ENCODE data around the gene FAM3C.
A peak's percentile ranks its signal among the peaks of the same experiment; 100 is the strongest.

Gene FAM3C

DNA sequence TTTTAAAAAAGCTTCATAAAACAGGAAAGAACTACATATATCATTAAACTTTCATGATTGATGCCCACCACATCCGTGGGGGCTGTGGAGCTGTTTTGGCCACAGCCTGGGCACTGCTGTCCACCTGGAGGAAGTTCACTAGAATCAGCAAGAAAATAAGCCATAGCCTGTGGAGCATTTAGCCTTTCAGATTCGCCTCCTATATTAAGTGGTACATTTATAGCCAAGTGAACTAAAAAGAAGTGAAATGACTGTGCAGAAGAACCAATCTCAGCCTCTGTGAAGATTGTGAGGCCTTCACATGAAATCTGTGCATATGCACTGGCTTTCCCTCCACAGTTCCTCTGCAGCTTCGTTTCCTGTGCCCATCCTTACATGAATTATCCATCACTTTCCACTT lies 43.8 kb downstream of the FAM3C start:
- Histone ChIP-seq H3K4me1 (ENCODE audit: insufficient read depth, low read length, severe bottlenecking) (no peaks in the 10 kb centered on the region), H3K9me3 (ENCODE audit: low read length) (no peaks in the 10 kb centered on the region), H3K9me2 (ENCODE audit: low read depth, low read length) (no peaks in the 10 kb centered on the region), H3F3A (ENCODE audit: insufficient read depth, low read length) (no peaks in the 10 kb centered on the region), H3K79me2 (ENCODE audit: insufficient read depth, low read length) (no peaks in the 10 kb centered on the region), H2AFZ (ENCODE audit: low read length) (no peak overlapping the region), H3K36me3 (ENCODE audit: insufficient read depth, low read length) (peaks cover 54% of the 10 kb centered on the region; the same call in 1 of the 2 replicates), H3K27me3 (ENCODE audit: insufficient read depth, low read length) (no peaks in the 10 kb centered on the region), H4K20me1 (ENCODE audit: insufficient read depth, low read length) (no peaks in the 10 kb centered on the region), H3K4me2 (ENCODE audit: low read length) (no peak overlapping the region), H3K4me3 (ENCODE audit: low read depth, low read length, poor library complexity, severe bottlenecking) (no peak overlapping the region), H3K27ac (ENCODE audit: low read depth, low read length, poor library complexity, severe bottlenecking) (no peak overlapping the region), H3K9ac (ENCODE audit: low read length) (no peak overlapping the region)
- TF ChIP-seq, protein P1, sequence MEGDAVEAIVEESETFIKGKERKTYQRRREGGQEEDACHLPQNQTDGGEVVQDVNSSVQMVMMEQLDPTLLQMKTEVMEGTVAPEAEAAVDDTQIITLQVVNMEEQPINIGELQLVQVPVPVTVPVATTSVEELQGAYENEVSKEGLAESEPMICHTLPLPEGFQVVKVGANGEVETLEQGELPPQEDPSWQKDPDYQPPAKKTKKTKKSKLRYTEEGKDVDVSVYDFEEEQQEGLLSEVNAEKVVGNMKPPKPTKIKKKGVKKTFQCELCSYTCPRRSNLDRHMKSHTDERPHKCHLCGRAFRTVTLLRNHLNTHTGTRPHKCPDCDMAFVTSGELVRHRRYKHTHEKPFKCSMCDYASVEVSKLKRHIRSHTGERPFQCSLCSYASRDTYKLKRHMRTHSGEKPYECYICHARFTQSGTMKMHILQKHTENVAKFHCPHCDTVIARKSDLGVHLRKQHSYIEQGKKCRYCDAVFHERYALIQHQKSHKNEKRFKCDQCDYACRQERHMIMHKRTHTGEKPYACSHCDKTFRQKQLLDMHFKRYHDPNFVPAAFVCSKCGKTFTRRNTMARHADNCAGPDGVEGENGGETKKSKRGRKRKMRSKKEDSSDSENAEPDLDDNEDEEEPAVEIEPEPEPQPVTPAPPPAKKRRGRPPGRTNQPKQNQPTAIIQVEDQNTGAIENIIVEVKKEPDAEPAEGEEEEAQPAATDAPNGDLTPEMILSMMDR (IDR thresholded peaks at IDR 0.05; ENCODE audit: low read length) = no peak
- no peak for TF ChIP-seq EZH2 (IDR thresholded peaks at IDR 0.05; ENCODE audit: borderline replicate concordance, low read length)

DNA sequence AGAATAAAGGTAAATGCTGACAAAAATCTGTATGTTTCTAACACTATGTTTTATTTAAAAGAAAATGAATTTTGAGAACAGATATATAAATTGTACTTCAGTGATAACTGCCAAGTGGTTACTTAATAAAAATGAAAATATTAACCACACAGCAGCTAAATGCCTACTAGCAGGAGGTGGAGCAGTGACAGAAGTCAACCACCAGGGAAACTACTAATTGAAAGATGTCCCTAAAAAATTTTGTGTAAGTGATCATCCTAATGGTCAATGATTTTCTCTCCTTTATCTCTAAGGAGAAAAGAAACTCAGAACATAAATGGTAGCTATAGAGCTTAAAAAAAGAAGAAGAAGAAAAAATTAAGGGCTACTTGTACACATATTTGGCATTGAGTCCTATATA lies 44.4 kb downstream of the FAM3C start:
- H3K4me3 ChIP-seq (ENCODE audit: low read depth, low read length, poor library complexity, severe bottlenecking) = no peak overlapping the region
- no peaks in the 10 kb centered on the region for H3K27me3 ChIP-seq (ENCODE audit: insufficient read depth, low read length)
- H3K36me3 ChIP-seq (ENCODE audit: insufficient read depth, low read length) = peaks cover 48% of the 10 kb centered on the region; the same call in 1 of the 2 replicates
- H4K20me1 ChIP-seq (ENCODE audit: insufficient read depth, low read length) = no peaks in the 10 kb centered on the region
- H3K9me2 ChIP-seq (ENCODE audit: low read depth, low read length) = no peaks in the 10 kb centered on the region
- no peaks in the 10 kb centered on the region for H3K79me2 ChIP-seq (ENCODE audit: insufficient read depth, low read length)
- H3K27ac ChIP-seq (ENCODE audit: low read depth, low read length, poor library complexity, severe bottlenecking) = no peak overlapping the region
- no peaks in the 10 kb centered on the region for H3K9me3 ChIP-seq (ENCODE audit: low read length)
- TF ChIP-seq EZH2 (IDR thresholded peaks at IDR 0.05; ENCODE audit: borderline replicate concordance, low read length) = no peak
- TF ChIP-seq, protein P1 (IDR thresholded peaks at IDR 0.05; ENCODE audit: low read length) = peak; percentile 22; the same call in 1 of the 2 replicates
- H2AFZ ChIP-seq (ENCODE audit: low read length) = no peak overlapping the region
- H3K4me1 ChIP-seq (ENCODE audit: insufficient read depth, low read length, severe bottlenecking) = no peaks in the 10 kb centered on the region
- H3F3A ChIP-seq (ENCODE audit: insufficient read depth, low read length) = no peaks in the 10 kb centered on the region
- no peak overlapping the region for H3K4me2 ChIP-seq (ENCODE audit: low read length)
- H3K9ac ChIP-seq (ENCODE audit: low read length) = no peak overlapping the region

DNA sequence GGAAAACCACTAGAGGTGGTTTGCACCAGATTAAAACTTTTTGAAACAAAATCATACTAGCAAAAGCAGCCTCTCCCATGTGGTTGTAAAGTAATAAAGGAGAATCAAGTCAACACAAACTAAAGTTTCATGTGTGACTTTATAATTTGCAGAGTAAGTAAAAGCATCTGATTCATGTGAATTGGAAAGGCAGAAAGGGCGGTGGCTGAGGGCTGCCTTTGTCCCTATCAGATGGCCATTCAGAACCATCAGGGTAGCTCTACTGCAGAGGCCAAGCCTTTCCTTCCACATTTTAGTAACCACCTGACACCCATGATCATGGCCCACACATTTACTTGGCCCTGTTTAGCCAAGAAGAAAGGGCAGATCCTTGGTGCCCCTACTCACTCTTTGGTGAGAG lies 51.6 kb downstream of the FAM3C start:
- Histone ChIP-seq H3K79me2 (ENCODE audit: insufficient read depth, low read length) (no peaks in the 10 kb centered on the region), H3K9ac (ENCODE audit: low read length) (no peak overlapping the region), H3K9me2 (ENCODE audit: low read depth, low read length) (no peaks in the 10 kb centered on the region), H3K27me3 (ENCODE audit: insufficient read depth, low read length) (no peaks in the 10 kb centered on the region), H3K9me3 (ENCODE audit: low read length) (no peaks in the 10 kb centered on the region), H3K4me2 (ENCODE audit: low read length) (no peak overlapping the region), H3K4me1 (ENCODE audit: insufficient read depth, low read length, severe bottlenecking) (no peaks in the 10 kb centered on the region), H3K36me3 (ENCODE audit: insufficient read depth, low read length) (no peaks in the 10 kb centered on the region; the same call in 1 of the 2 replicates), H3F3A (ENCODE audit: insufficient read depth, low read length) (no peaks in the 10 kb centered on the region), H3K4me3 (ENCODE audit: low read depth, low read length, poor library complexity, severe bottlenecking) (no peak overlapping the region), H3K27ac (ENCODE audit: low read depth, low read length, poor library complexity, severe bottlenecking) (no peak overlapping the region), H4K20me1 (ENCODE audit: insufficient read depth, low read length) (no peaks in the 10 kb centered on the region), H2AFZ (ENCODE audit: low read length) (no peak overlapping the region)
- TF ChIP-seq, protein P1 (IDR thresholded peaks at IDR 0.05; ENCODE audit: low read length) = no peak
- TF ChIP-seq EZH2 (IDR thresholded peaks at IDR 0.05; ENCODE audit: borderline replicate concordance, low read length) = no peak

Measured in OCI-LY1 (cell line).